ENCODE data around the gene OOSP4B.

- TF ChIP-seq CTCF (IDR thresholded peaks at IDR 0.05): no peak
- no peak for TF ChIP-seq EZH2 (IDR thresholded peaks at IDR 0.05; ENCODE audit: borderline replicate concordance, insufficient read depth, low read depth, low read length, poor library complexity, severe bottlenecking)
These were observed 33.8 kb upstream of the OOSP4B start for GRCh38 chr11:59983212-59983611.

All from B cell (primary cell).